ENCODE measurements around the gene ZNF584.

Gene ZNF584

DNA sequence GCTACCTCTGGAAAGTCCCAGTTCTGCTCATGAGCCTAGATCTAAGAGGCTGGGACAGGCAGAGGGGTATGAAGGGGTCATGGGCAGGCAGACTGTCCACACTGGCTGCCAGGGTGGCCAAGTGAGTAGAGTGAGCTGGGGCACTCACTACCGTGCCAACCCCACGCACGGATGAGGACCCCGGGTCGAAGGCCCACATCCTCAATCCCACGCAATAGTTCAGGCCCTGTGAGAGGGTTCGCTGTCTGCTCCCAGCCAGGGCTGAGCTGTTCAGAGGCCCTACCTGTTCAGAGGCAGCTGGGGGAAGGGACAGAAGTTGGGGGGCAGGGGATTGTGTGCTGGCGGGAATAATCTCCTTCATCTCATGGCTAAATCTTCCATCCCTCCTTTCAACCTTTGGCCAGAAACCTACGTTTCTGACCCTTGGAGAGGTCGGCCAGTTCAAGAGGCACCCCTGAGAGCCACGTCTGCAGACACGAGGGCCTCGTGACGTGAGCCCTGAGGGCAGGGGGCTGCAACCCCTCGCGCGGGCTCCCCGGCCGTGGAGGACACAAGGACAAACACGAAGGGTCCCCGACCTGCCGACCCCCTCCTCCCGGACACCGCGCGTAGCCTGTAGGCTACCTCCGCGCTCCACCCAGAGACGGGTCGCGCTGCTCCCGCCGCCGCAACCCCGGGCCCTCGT, 22.4 kb upstream of the ZNF584 start:
- in situ Hi-C loops (cut with MboI; ENCODE audit: low sequenced_read_pairs), result no loop called here

DNA sequence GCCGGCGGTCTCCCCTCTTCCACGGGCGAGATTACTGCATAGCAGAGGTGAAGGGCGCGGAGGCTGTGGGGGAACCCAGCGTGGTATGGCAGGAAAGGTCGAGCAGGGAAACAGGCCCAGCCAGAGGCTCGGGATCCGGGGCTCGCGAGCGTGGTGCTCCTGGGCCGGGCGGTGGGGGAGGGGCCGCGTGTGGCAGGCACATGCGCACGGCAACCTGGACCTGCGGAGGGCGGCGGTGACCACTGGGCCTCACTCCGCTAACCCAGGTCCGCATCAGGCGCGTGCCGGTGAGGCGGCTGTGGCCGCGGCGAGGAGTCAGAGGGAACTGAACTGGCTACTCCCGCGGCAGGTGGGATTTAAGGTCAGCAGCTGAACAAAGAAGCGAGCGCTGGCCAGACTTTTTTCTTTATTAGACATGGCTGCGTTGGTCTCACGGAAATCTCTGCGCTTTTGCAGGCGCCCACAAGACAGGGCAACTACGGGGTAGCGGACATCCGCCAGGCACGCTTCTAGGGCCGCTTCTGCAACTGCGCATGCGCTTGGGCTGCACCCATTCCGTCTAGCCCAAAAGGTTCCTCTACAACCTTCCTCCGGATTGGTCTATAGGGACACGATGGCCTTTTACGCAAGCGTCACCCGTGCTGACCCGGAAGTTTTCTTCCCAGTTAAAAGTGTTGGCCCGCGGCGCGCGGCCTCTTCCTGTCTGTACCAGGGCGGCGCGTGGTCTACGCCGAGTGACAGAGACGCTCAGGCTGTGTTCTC, 21.7 kb upstream of the ZNF584 start, which contains the start of gene RPS5:
Gene RPS5 (plus strand): TSS at position 694 of the 762 bp plus-strand sequence. CDS start 869 bp downstream, outside the sequence.
- in situ Hi-C loops (cut with MboI; ENCODE audit: low sequenced_read_pairs), result no loop called here

DNA sequence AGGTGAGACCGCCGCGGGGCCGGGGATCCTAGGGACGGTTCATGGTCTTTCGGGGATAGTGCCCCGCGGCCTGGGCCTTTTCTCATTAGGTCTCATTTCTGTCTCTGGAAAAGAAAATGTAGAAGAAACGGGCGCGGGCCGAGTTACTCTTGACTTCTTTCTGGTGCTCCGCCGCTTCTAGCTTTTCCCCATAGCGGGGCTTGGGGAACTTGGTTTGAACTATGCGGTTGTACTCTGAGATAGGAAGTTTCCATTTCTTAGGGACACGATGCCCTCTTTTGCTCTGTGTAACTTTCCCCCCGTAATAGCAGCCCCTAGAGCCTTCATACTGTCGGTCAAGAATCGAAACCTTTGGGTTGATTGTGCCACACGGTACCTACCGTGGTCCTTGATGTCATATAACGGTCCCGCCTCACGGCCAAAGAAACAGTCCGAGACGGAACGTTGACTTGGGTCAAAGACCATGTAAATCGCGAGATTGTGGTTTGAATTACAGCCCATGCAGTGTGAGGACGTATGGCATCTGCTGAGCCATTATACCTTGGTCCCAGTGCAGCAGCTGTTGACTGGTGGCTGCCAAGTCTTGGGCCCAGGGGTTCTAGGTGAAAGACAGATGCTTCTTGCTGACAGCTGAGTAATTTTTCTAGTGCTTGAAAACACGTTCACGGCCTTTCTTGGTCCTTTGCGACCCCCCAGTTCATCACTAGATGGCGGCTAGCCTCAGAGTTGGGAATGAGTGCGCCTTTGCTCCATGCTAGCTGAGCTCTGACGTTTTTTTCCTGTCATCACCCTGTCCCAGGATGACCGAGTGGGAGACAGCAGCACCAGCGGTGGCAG, 20.9 kb upstream of the ZNF584 start:
- in situ Hi-C loops (cut with MboI; ENCODE audit: low sequenced_read_pairs), result no loop called here

DNA sequence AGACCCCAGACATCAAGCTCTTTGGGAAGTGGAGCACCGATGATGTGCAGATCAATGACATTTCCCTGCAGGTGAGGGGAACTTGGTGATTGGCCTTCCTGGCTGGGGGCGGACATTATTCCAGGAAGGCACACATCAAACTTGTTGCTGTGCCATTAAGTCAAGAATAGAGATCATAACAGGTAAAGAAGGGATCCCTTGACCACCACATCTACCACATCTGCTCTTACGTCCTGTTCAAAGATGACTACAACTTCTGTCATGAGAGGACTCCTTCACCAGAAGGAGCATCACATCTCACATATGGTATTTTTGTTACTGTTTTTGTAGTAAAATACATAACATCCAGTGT, 20.3 kb upstream of the ZNF584 start:
- in situ Hi-C loops (cut with MboI; ENCODE audit: low sequenced_read_pairs), result no loop called here

DNA sequence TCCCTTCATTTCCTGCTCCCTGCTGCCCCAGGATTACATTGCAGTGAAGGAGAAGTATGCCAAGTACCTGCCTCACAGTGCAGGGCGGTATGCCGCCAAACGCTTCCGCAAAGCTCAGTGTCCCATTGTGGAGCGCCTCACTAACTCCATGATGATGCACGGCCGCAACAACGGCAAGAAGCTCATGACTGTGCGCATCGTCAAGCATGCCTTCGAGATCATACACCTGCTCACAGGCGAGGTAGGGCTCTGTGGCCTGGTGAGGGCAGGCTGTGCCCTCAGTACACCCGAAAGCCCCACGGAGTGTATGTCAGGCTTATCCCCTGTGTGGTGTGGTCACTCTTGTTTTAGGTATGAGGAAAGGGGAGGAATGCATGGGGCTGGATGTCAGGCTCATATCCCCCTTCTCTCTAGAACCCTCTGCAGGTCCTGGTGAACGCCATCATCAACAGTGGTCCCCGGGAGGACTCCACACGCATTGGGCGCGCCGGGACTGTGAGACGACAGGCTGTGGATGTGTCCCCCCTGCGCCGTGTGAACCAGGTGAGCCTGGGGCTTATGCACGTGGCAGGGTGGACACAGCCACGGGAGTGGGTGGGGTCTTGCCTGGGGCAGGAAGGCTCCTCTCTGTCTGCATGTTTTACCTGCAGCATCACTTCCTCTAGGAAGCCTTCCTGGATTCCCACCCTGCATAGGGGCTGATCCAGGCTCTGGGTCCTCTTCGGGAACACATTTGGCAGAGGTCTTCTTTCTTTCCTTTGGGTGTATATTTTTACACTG, 15.3 kb upstream of the ZNF584 start:
- in situ Hi-C loops (cut with MboI; ENCODE audit: low sequenced_read_pairs), result no loop called here

DNA sequence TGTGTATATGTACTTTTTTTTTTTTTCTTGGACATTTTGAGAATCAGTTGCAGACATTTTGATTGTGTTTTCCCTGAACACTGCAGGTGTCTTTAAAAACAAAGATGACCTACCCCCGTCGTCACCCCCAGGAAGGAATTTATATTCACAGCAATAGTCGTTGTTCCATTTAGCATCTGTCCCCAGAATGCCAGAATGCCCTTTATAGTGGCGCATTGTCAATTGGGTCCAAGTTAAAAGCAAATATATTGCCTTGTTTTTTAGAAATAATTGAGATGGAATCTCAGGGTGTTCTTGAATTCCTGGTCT, 14.8 kb upstream of the ZNF584 start:
- in situ Hi-C loops (cut with MboI; ENCODE audit: low sequenced_read_pairs), result no loop called here

DNA sequence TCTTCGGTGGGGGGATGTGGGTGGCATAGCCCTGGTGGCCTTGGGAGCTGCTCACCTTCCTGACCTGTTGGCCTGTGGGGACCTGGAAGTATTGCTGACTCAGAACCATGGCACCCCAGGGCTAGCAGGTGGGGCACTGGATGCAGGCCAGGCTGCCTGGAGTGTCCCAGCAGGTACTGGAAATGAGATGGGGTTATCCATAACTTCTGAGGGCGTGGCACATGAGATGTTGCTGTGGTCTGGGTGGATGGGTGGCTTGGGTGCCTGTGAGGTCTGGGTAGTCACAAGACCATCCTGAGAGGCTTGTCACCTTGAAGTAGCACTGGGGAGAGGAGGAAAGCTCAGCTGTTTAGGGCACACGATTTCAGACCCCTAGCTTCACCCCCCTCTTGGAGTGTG, 13.6 kb upstream of the ZNF584 start:
- in situ Hi-C loops (cut with MboI; ENCODE audit: low sequenced_read_pairs), result no loop called here

DNA sequence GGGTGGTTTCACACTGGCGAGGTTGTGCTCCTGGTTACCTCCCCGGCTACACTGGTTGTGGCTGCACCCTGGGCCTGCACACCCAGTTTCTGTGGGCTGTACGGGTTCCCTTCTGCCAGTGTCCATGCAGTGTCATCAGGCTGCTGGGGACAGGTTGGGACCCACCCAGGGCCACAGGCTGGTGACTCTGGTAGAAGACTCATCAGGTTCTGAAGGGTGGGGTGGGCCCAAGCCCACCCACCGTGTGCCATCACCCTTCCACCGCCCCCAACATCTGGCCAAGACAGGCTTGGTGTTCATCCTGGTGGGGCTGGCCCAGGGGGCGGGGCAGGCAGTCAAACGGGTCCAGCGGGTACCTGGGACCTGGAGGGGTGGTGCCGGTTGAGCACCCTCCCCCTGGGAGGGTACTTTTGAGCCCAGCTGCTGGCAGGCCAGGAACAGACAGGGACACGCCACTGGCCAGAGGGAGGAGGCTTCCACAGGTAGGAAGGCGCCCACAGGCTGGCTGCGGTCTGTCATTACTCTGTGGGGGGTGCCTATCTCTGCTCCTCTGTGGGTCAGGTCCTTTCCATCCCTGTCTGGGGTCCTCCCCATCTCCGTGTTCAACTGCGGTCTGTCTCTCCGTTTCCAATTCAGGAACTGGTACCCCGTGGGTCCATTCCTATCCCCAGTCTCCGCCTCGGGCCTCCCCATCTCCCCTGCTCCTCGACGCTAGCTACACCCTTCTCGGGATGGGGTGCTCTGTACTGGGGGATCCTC, 13.1 kb upstream of the ZNF584 start, which contains the start of gene RNF225:
Gene RNF225 (plus strand): TSS at position 437 of the 759 bp plus-strand sequence. CDS start 434 bp downstream, outside the sequence.
- in situ Hi-C loops (cut with MboI; ENCODE audit: low sequenced_read_pairs), result no loop called here

DNA sequence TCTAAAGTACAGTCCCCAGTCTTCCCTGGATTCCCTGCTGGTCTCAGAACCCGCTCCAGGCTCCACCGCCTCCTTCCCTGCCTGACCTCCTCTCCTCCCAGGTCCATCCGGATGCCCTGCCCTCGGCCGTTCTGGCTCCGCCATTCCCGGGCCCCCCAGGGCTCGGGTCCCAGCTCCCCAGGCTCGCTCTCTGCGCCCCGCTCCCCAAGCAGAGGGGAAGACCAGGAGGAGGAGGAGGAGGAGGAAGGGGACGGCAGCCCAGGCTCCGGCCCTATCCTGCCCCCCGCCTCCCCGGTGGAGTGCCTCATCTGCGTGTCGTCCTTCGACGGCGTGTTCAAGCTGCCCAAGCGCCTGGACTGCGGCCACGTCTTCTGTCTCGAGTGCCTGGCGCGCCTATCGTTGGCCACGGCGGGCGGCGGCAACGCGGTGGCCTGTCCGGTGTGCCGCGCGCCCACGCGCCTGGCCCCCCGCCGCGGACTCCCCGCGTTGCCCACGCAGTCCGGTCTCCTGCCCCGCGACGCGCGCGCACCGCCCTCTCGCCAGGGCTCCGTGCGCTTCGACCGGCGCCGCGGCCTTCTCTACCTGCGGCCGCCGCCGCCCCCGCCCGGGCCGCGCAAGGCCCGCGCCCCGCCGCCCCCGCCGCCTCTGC, 12.3 kb upstream of the ZNF584 start:
- in situ Hi-C loops (cut with MboI; ENCODE audit: low sequenced_read_pairs), result no loop called here

DNA sequence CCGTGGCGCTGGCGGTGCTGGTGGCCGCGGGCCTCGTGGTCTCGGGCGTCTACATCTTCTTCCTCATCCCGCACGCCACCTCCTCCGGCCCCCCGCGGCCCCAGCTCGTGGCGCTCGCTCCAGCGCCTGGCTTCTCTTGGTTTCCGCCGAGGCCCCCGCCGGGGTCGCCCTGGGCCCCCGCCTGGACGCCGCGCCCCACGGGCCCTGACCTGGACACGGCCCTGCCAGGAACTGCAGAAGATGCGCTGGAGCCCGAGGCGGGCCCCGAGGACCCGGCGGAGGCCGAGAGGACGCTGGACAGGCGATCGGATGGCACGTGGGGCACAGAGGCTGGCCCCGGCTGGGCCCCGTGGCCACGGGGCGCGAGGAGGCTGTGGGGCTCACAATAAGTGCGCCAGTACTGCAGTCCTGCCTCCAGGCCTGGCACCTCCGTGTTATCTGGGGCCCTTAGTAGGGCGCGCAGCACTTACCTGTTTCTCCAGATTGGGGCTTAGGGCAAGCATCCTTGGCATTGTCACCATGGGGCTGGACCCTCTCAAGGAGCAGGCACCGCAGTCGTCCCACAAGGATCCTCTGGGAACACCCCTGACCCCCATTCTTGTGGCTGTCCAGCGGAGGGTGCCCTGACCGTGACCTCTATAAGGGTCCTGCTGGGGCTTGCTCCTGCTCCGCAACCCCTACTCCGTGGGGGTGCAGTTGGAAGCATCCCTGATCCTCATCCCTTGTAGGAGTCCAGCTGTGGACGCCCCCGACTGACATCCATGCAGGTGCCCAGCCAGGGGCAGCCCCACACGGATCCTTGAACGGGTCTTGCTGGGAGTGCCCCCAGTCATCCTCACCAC, 11.5 kb upstream of the ZNF584 start:
- in situ Hi-C loops (cut with MboI; ENCODE audit: low sequenced_read_pairs), result no loop called here

DNA sequence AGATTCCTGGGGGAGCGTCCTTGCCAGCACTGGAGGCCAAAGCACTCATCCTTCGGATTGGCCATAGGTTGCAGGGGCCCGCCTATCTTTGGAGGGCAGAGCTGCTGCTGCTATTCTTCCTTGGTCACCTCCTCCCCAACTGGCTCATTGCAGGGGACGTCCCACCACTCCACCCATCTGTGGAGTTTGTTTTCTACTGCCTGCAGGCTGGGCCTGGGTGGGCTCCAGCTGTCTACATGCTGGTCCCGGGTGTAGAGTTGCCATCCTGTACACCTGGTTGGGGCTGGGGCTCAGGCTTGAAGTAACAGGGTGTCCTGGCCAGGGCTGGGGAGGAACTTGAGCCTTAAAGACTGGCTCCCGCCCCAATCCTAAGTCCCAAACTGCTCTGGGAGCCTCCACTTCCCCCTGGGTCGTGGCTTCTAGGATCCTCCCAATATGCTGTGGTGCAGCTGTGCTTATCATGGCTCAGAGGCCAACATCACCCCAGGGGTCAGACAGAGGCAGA, 10.9 kb upstream of the ZNF584 start:
- in situ Hi-C loops (cut with MboI; ENCODE audit: low sequenced_read_pairs), result no loop called here

DNA sequence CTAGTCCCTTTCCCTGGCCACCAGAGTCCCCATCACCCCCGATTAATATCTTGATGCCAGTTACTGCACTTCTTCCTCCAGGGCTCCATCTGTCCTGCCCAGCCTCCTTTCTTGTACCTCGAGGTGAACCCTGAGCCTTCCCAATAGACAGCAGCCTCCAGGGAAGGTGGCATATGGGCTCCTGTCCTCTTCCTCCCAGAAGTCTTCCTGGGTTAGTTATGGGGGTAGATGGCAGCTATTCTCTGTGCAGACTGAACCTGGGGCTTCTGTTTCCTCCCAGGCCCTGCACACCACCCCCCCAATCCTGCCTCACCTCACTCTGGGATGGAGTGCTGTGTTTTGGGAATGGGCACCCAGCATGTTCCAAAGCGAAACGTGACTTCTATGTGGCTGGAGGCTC, 10.4 kb upstream of the ZNF584 start:
- in situ Hi-C loops (cut with MboI; ENCODE audit: low sequenced_read_pairs), result no loop called here

DNA sequence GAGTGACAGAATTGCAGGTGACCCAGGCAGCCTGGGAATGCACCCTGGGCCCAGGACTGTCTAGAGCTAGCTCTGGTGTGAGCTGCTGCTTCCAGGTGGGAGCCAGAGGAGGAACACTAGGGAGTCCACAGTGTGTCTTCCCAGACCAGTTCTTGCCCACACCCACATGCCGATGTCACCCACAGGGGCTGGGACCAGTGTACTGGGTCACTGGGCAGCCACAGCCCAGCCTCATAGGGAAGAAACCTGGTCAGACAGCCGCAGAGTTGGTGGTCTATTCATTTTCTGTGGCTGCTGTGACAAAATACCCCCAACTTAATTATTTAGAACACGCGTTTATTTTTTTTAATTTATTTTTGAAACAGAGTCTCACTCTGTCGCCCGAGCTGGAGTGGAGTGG, 9.9 kb upstream of the ZNF584 start:
- in situ Hi-C loops (cut with MboI; ENCODE audit: low sequenced_read_pairs), result no loop called here

DNA sequence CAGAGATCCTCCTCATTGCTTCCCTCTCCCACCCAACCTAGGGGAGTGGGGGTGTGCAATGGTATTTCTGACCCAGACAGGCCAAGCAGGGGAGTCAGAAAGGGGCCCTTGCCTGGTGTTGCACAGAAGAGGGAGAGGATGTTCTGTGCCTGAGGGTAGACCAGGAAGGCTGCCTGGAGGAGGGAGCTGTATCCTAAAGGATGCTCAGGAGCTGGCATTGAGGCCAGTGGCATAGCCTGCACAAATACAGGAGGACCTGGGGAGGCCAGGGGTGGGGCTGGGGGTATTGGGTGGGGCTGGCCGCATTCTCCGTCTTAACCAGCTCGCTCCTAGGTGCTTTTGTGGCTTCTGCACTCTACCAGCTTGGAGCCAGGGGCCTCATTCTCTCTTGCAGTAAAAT, 8.5 kb upstream of the ZNF584 start:
- in situ Hi-C loops (cut with MboI; ENCODE audit: low sequenced_read_pairs), result no loop called here

DNA sequence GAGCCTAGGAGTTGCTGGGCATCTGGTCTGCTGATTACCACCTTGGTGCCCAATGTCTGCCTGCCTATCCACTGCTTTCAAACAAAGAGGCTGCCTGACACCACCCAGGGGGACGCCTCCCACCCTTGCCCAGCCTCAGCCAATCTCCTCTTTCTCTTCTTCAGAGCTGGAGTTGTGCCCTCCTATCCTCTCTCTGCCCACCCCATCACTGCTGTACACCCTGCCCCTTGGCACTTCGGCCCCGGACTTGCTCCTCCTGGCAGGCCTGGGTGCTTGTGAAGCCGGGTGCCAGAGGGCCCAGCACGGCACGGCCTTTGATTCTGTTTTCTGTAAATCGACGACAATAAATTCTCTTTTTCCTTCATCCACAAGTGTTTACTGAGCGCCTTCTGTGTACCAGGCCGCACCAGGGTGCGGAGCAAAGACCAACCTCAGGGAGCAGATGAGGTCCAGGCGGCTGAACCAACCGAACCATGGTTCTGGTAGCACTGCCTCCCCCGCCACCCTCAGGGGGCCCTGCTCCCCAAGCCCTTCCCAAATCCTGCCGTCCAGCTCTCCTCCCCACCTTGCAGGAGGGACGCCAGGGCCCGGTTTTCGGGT, 8.0 kb upstream of the ZNF584 start:
- in situ Hi-C loops (cut with MboI; ENCODE audit: low sequenced_read_pairs), result no loop called here

DNA sequence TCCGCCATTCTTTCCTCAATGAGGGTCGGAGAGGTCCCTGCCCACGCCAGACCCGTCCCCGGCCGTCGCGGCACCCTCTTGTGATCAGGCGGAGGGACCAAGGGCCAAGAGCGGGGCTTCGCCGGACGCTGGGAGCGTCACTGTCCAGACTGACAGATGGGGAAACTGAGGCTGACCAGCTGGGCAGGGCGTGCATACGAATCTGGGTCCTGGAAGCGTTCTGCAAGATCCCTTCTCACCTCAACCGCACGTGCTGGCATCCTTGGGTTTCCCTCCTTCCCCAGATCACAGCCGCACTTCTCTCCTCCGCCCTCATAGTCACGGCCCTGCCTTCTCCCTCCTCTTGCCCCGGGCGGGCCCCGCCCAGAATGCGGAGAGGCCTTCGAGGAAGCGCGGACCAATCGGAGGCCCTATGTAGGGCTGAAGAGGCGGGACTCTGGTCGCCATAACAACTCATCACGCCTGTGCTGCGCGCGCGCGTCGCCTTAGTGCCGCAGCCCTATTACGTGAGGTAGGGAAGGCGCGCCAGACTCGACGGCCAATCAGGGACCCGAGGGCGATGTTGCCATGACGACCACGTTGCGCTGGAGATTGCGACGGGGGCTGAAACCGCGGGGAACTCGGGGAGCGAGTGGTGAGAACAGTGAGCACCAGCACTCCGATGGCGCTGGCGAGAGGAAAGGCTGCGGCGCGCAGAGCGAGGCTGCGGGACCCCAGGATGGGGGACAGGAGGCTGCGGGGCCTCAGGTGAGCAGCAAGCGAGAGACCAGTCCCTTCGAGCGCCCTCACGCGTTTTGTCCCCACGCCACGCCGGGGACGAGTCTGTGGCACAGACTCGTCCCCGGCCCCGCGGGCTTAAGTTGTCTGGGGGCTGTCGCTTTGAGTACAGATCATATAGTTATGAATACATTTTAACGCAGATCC, 7.3 kb upstream of the ZNF584 start:
- in situ Hi-C loops (cut with MboI; ENCODE audit: low sequenced_read_pairs), result no loop called here

DNA sequence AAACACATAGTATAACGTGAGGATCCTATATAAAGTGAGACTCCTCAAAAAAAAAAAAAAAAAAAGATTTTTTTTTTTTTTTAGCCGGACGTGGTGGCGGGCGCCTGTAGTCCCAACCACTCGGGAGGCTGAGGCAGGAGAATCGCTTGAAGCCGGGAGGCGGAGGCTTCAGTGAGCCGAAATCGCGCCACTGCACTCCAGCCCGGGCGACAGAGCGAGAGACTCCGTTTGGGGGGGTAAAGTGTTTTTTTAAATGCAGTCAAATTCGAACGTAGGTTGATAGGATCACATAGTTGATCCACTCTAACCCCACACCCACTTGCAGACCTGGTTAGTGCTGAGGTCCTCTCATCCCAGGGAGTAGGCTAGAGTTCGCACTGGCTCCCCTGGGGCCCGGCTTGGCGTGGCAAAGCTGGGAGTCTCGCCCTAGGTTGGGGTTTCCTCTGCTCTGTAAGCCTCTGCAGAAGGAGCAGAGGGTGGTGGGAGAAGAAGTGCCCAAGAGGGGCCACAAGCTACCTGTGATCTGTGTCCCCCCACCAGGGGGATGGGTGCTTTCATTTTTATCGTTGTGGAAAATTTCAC, 6.5 kb upstream of the ZNF584 start:
- in situ Hi-C loops (cut with MboI; ENCODE audit: low sequenced_read_pairs), result no loop called here
